IPS-15b (cell line): Measurements from ENCODE around the gene FOS.
"Not testable (repeated sequence)": the region's sequence is repeated elsewhere in the genome, so short reads cannot be mapped to it uniquely, and the experiment has no call there.

Source experiments
- H3K27me3 ChIP-seq: one replicate; pipeline ENCODE4 v1.6.1; 2013; ENCODE audit warnings: low read length; ENCODE audit not compliant: control insufficient read depth, insufficient read depth
- H3K36me3 ChIP-seq: one replicate; pipeline ENCODE4 v1.6.1; 2013; ENCODE audit warnings: low read length; ENCODE audit not compliant: control insufficient read depth, insufficient read depth
- H3K4me1 ChIP-seq: one replicate; pipeline ENCODE4 v1.6.1; 2013; ENCODE audit warnings: mild to moderate bottlenecking, low read length; ENCODE audit not compliant: control insufficient read depth, insufficient read depth
- H3K4me3 ChIP-seq: one replicate; pipeline ENCODE4 v1.5.1; 2013; ENCODE audit warnings: low read depth, low read length
- H3K9ac ChIP-seq: one replicate; pipeline ENCODE4 v1.6.1; 2013; ENCODE audit warnings: low read depth, mild to moderate bottlenecking, low read length
- H3K9me3 ChIP-seq: one replicate; pipeline ENCODE4 v1.6.1; 2013; ENCODE audit warnings: mild to moderate bottlenecking, low read length; ENCODE audit not compliant: control insufficient read depth, insufficient read depth

Gene FOS

DNA sequence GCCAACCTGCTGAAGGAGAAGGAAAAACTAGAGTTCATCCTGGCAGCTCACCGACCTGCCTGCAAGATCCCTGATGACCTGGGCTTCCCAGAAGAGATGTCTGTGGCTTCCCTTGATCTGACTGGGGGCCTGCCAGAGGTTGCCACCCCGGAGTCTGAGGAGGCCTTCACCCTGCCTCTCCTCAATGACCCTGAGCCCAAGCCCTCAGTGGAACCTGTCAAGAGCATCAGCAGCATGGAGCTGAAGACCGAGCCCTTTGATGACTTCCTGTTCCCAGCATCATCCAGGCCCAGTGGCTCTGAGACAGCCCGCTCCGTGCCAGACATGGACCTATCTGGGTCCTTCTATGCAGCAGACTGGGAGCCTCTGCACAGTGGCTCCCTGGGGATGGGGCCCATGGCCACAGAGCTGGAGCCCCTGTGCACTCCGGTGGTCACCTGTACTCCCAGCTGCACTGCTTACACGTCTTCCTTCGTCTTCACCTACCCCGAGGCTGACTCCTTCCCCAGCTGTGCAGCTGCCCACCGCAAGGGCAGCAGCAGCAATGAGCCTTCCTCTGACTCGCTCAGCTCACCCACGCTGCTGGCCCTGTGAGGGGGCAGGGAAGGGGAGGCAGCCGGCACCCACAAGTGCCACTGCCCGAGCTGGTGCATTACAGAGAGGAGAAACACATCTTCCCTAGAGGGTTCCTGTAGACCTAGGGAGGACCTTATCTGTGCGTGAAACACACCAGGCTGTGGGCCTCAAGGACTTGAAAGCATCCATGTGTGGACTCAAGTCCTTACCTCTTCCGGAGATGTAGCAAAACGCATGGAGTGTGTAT is 2.4 kb downstream of the FOS start:
- H3K9ac ChIP-seq, result no peak overlapping the region
- peak overlapping the region; percentile 78 for H3K4me3 ChIP-seq
- peaks cover 12% of the 10 kb centered on the region for H3K4me1 ChIP-seq
- H3K36me3 ChIP-seq, result peaks cover 9% of the 10 kb centered on the region
- no peaks in the 10 kb centered on the region for H3K9me3 ChIP-seq
- H3K27me3 ChIP-seq, result peaks cover 17% of the 10 kb centered on the region

DNA sequence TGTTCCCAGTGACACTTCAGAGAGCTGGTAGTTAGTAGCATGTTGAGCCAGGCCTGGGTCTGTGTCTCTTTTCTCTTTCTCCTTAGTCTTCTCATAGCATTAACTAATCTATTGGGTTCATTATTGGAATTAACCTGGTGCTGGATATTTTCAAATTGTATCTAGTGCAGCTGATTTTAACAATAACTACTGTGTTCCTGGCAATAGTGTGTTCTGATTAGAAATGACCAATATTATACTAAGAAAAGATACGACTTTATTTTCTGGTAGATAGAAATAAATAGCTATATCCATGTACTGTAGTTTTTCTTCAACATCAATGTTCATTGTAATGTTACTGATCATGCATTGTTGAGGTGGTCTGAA is 3.0 kb downstream of the FOS start:
- Histone ChIP-seq H3K9me3 (no peaks in the 10 kb centered on the region), H3K4me1 (peaks cover 12% of the 10 kb centered on the region), H3K4me3 (no peak overlapping the region), H3K9ac (no peak overlapping the region), H3K27me3 (peaks cover 11% of the 10 kb centered on the region), H3K36me3 (peaks cover 9% of the 10 kb centered on the region)

DNA sequence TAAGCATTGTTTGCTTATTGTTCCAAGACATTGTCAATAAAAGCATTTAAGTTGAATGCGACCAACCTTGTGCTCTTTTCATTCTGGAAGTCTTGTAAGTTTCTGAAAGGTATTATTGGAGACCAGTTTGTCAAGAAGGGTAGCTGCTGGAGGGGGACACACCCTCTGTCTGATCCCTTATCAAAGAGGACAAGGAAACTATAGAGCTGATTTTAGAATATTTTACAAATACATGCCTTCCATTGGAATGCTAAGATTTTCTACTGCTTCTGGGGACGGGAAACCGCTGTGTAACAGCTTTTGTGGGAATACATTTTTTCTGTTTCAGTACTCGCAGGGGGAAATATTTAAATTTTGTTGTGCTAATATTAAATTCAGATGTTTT is 3.5 kb downstream of the FOS start:
- H3K27me3 ChIP-seq, result peaks cover 9% of the 10 kb centered on the region
- peaks cover 9% of the 10 kb centered on the region for H3K36me3 ChIP-seq
- H3K9ac ChIP-seq, result no peak overlapping the region
- no peaks in the 10 kb centered on the region for H3K9me3 ChIP-seq
- H3K4me1 ChIP-seq, result peaks cover 12% of the 10 kb centered on the region
- no peak overlapping the region for H3K4me3 ChIP-seq

DNA sequence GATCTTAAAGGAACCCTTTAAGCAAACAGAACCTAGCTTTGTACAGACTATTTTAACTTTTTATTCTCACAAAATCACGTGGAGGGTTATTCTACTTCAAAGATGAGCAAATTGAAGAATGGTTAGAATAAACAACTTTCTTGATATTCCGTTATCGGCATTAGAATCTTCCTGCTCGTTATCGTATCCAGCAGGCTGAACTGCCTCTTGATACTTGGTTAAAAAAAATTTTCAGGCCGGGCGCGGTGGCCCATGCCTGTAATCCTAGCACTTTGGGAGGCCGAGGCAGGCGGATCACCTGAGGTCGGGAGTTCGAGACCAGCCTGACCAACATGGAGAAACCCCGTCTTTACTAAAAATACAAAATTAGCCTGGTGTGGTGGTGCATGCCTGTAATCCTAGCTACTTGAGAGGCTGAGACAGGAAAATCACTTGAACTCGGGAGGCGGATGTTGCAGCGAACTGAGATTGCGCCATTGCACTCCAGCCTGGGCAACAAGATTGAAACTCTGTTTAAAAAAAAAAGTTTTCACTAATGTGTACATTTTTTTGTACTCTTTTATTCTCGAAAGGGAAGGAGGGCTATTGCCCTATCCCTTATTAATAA is 4.0 kb downstream of the FOS start:
- H3K36me3 ChIP-seq, H3K27me3 ChIP-seq, H3K9ac ChIP-seq, H3K4me3 ChIP-seq, H3K9me3 ChIP-seq: not testable (repeated sequence)
- peaks cover 15% of the 10 kb centered on the region for H3K4me1 ChIP-seq

DNA sequence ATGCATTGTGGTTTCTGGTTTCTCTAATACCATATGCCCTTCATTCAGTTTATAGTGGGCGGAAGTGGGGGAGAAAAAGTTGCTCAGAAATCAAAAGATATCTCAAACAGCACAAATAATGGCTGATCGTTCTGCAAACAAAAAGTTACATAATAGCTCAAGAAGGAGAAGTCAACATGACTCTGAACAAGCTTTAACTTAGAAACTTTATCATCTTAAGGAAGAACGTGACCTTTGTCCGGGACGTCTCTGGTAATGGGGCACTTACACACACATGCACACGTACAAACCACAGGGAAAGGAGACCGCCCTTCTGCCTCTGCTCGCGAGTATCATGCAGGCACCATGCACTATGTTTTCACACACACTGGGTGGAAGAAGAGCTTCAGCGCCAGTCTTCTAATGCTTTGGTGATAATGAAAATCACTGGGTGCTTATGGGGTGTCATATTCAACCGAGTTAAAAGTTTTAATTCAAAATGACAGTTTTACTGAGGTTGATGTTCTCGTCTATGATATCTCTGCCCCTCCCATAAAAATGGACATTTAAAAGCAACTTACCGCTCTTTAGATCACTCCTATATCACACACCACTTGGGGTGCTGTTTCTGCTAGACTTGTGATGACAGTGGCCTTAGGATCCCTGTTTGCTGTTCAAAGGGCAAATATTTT is 4.7 kb downstream of the FOS start:
- Histone ChIP-seq H3K9me3 (no peaks in the 10 kb centered on the region), H3K4me3 (no peak overlapping the region), H3K4me1 (peaks cover 19% of the 10 kb centered on the region), H3K36me3 (peaks cover 9% of the 10 kb centered on the region), H3K9ac (no peak overlapping the region), H3K27me3 (peaks cover 6% of the 10 kb centered on the region)

DNA sequence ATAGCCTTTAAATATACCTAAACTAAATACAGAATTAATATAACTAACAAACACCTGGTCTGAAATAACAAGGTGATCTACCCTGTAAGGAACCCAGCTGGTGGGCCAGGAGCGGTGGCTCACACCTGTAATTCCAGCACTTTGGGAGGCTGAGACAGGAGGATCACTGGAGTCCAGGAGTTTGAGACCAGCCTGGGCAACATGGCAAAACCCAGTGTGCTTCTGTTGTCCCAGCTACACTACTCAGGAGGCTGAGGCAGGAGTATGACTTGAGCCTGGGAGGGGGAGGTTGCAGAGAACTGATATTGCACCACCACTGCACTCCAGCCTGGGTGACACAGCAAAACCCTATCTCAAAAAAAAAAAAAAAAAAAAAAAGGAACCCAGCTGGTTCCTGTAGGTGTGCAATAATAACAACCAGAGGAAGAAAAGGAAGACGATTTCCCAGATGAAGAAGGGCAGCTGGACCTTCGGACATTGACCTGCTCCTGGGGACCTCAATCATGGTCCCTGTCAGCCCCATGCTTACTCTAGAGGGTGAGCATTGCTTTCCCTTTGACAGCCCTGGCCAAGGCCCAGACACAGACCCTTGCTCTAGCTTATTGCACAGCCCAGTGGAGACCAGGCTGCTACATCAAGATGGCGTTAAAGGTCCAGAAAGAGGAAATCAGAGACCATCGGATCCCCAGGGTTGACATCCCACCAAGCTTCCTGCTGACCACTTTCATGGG is 5.4 kb downstream of the FOS start:
- Histone ChIP-seq H3K4me3 (no peak overlapping the region), H3K9me3 (no peaks in the 10 kb centered on the region), H3K4me1 (peaks cover 19% of the 10 kb centered on the region), H3K27me3 (peaks cover 6% of the 10 kb centered on the region), H3K36me3 (peaks cover 9% of the 10 kb centered on the region), H3K9ac (no peak overlapping the region)

DNA sequence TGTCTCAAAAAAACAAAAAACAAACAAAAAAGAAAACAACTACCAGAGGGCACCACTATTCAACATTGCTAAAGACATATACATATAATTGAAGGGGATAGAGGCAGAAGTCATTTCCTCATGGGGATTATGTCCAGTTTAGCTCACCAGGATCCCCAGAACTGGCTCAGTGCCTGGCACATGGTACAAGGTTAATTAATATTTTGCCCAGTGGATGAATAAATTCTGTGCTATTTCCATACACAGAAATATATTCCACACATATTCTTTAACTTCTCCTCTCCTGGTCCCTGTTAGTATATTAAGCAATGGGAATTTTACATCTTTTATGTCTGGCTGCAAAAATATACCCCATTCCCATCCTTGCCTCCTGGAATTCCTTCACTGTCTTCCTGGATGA is 6.7 kb downstream of the FOS start:
- H3K4me1 ChIP-seq, result peaks cover 19% of the 10 kb centered on the region
- no peak overlapping the region for H3K4me3 ChIP-seq
- H3K9ac ChIP-seq, result no peak overlapping the region
- peaks cover 9% of the 10 kb centered on the region for H3K36me3 ChIP-seq
- peaks cover 3% of the 10 kb centered on the region for H3K27me3 ChIP-seq
- H3K9me3 ChIP-seq, result no peaks in the 10 kb centered on the region

DNA sequence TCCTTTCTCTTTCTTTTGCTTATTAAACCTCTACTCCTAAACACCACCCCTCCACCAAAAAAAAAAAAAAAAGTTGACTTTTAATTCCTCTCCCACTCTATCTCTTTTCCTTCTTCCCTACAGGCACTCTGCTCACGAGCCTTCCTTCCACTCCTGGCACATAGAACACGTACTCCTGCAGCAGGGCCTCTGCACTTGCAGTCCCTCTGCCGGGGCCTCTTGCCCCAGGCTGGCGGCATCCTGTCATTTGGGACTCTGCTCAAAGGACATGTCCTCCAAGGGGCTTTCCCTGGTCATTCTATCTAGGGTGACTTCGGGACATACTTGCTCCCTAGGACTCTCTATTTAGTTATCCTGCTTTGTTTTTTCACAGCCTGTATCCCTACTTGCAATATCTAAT is 7.7 kb downstream of the FOS start:
- H3K4me3 ChIP-seq, result no peak overlapping the region
- H3K27me3 ChIP-seq, result peaks cover 4% of the 10 kb centered on the region
- H3K4me1 ChIP-seq, result peaks cover 10% of the 10 kb centered on the region
- H3K36me3 ChIP-seq, result peaks cover 2% of the 10 kb centered on the region
- no peaks in the 10 kb centered on the region for H3K9me3 ChIP-seq
- no peak overlapping the region for H3K9ac ChIP-seq

DNA sequence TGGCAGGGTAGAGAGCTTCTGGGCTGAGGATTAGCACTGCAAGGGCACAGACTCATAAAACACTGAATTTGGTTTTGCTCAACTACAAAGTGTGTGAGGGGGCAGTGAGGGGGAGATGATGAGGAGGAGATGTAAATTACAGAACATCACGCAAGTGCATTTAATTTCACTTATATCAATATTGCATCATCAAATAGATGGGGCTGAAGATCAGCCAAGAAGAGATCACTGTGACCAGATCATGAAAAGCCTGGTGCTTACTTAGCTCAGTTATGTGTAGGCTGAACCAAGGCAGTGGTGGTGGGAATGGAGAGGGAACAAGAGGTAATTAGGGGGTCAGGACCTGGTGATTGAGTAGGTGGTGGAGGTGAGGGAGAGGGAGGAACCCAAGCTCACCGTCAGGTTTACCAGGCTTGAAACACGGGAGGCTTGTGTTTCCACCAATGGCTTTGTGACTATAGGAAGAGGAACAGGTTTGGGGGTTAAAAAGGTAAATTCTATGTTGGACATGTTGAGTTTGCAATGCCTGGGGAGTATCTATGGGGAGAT is 11.3 kb downstream of the FOS start:
- peaks cover 6% of the 10 kb centered on the region for H3K27me3 ChIP-seq
- H3K4me3 ChIP-seq, result no peak overlapping the region
- no peak overlapping the region for H3K9ac ChIP-seq
- H3K4me1 ChIP-seq, result peaks cover 8% of the 10 kb centered on the region
- H3K9me3 ChIP-seq, result no peaks in the 10 kb centered on the region
- H3K36me3 ChIP-seq, result no peaks in the 10 kb centered on the region

DNA sequence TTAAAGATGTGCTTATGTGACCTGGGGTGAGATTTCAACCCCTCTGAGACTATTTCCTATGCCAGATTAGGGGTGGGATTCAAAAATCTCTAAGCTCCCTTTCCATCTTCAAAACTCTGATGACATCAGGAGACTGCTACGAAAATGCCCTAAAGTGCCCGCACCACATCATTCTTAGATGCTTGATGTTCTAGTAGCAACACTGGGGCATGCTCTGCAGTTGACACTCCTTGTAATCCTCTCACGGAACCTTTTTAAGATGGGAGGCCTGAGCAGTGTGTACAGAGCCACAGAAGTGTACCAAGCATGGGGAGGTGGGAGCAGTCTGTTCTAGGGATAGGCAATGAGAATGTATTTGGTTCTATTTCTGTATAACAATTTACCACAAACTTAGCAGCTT is 12.2 kb downstream of the FOS start:
- Histone ChIP-seq H3K4me3 (no peak overlapping the region), H3K9me3 (no peaks in the 10 kb centered on the region), H3K9ac (no peak overlapping the region), H3K27me3 (peaks cover 6% of the 10 kb centered on the region), H3K36me3 (no peaks in the 10 kb centered on the region), H3K4me1 (peaks cover 14% of the 10 kb centered on the region)

DNA sequence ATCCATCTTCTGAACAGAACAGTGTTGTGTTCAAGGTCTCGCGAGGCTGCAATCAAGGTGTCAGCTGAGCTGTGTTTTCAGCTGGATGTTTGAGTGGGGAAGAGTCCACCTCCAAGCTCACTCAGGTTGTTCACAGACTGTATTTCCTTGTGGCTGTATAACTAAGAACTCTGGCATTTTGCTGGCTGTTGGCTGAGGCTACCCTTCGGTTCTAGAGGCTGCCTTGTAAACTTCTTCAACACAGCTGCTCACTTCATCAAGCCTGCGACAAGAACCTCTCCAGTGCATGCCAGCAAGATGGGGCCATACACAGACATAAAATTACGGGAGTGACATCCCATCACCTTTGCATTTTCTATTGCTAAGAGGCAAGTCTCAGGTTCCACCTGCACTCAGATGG is 12.7 kb downstream of the FOS start:
- Histone ChIP-seq H3K36me3 (no peaks in the 10 kb centered on the region), H3K4me1 (peaks cover 15% of the 10 kb centered on the region), H3K9me3 (no peaks in the 10 kb centered on the region), H3K27me3 (peaks cover 6% of the 10 kb centered on the region), H3K9ac (no peak overlapping the region), H3K4me3 (no peak overlapping the region)
